ENCODE results near the gene FGD2.

- TF ChIP-seq CTCF (IDR thresholded peaks at IDR 0.05; ENCODE audit: insufficient read depth, low read length, poor library complexity, severe bottlenecking) = no peak
- no peak for TF ChIP-seq EZH2phosphoT487 (conservative IDR thresholded peaks at IDR 0.05; ENCODE audit: low read length)
These were observed 48.2 kb downstream of the FGD2 start for GRCh38 chr6:37053683-37054082.
